T-helper 2 cell treated with Interferon-gamma antibody and Interleukin-4, amounts not matched to agents 5 μg/mL and 100 μg/mL, for 36 hours (primary cell): ENCODE measurements around the gene SMC4.

Experiments
- DNase-seq: peaks from one replicate; pipeline ENCODE4 v3.0.0; 2021; ENCODE audit warnings: low spot score
- H3K27ac Mint-ChIP-seq: one replicate; pipeline ENCODE4 v1.8.0; 2021; ENCODE audit warnings: mild to moderate bottlenecking, mixed read lengths
- H3K27me3 Mint-ChIP-seq: one replicate; pipeline ENCODE4 v1.8.0; 2021; ENCODE audit warnings: low read depth, mixed read lengths
- H3K36me3 Mint-ChIP-seq: one replicate; pipeline ENCODE4 v1.8.0; 2021; ENCODE audit warnings: low read depth, mixed read lengths
- H3K4me1 Mint-ChIP-seq: one replicate; pipeline ENCODE4 v1.8.0; 2021; ENCODE audit warnings: low read depth, mixed read lengths
- H3K4me3 Mint-ChIP-seq: one replicate; pipeline ENCODE4 v1.8.0; 2022; ENCODE audit warnings: mild to moderate bottlenecking, moderate library complexity, mixed read lengths
- H3K9me3 Mint-ChIP-seq: one replicate; pipeline ENCODE4 v1.8.0; 2021; ENCODE audit warnings: mixed read lengths

SMC4 gene

DNA sequence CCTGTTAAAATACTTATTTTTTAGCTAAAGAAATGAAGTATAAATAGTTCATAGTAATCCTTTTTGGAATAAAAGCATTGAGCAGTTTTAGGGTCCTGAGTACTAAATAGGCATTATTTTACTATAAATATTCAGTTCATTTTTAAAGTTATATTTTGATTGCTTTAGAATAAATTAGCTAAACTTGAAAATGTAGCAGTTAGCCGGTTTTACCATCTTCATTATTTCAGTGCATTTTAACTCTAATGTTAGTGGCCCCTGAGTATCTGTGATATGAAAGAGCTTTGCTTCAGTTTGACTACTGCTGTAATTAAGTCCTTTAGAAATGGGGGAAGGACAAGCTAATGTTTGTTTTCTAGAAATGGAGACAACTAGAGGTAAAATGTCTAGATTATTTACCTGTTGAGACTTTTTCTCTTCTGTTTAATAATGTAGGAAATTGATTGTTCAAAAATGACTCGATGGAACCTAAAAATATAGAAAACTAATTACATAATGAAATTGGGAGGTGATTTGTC is 3.6 kb downstream of the SMC4 start:
- Mint-ChIP-seq H3K27ac (peak overlapping the region; percentile 88), H3K27me3 (peaks cover 4% of the 10 kb centered on the region), H3K36me3 (peaks cover 53% of the 10 kb centered on the region), H3K9me3 (no peaks in the 10 kb centered on the region), H3K4me1 (peaks cover 34% of the 10 kb centered on the region), H3K4me3 (peak overlapping the region; percentile 99)
- DNase-seq: no peak

DNA sequence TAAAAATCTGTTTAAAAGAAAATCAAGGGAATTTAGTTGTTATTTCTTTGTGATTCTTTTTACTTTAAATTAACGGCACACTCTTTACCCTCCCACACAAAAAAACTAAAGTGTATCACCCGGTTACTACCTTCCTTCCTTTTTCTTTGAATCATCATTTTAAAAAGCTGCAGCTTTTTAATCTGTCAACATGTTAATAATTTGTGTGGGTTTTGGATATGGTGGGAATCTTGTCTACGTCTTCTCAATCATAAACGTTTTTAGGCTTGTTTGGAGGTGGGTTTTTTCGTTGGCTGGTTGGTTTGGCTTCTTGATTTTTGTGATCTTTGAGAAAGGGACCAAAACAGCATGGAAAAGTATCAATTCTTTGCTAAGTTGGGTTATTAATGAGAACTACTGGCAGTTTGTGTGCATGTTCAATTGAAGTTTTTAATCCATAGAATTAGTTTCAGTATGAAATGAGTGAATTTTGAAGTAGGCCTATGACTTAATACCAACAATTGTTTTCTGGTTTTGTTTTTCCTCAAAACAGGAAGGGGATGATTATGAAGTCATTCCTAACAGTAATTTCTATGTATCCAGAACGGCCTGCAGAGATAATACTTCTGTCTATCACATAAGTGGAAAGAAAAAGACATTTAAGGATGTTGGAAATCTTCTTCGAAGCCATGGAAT is 4.5 kb downstream of the SMC4 start:
- H3K4me3 Mint-ChIP-seq: peak overlapping the region; percentile 99
- DNase-seq: no peak
- H3K27ac Mint-ChIP-seq: peak overlapping the region; percentile 84
- H3K9me3 Mint-ChIP-seq: no peaks in the 10 kb centered on the region
- peaks cover 4% of the 10 kb centered on the region for H3K27me3 Mint-ChIP-seq
- peaks cover 36% of the 10 kb centered on the region for H3K4me1 Mint-ChIP-seq
- H3K36me3 Mint-ChIP-seq: peaks cover 60% of the 10 kb centered on the region

DNA sequence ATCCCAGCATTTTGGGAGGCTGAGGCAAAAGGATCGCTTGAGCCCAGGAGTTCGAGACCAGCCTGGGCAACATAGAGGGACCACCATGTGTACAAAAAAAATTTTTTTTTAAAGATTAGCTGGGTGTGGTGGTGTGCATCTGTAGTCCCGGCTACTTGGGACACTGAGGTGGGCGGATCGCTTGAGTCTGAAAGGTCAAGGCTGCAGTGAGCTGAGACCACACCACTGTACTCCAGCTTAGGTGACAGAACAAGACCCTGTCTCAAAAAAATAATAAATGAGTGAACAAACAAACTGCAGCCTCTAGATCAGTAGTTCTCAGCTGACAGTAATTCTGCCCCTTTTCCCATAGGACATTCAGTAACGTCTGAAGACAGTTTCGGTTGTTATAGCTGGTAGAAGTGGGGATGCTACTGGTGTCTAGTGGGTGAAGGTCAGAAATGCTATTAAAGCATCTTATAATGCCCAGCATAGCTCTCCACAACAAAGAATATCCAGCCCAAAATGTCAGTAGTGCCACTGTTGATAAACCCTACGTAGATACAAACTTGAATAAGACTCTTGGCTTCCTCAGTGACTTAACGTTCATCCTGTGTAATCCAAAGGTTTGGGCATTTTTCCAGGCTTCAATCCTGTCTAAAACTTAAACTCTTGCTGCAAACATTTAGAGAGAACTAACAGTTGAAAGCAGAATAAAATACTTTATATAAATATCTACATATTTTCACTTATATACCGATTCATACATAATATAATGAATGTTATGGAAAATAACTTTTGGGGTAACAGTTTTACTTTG is 10.6 kb downstream of the SMC4 start:
- Mint-ChIP-seq H3K27ac (peak overlapping the region; percentile 65), H3K27me3 (no peaks in the 10 kb centered on the region), H3K36me3 (peaks cover 56% of the 10 kb centered on the region), H3K4me3 (no peak overlapping the region), H3K4me1 (peaks cover 36% of the 10 kb centered on the region), H3K9me3 (no peaks in the 10 kb centered on the region)
- no peak for DNase-seq

DNA sequence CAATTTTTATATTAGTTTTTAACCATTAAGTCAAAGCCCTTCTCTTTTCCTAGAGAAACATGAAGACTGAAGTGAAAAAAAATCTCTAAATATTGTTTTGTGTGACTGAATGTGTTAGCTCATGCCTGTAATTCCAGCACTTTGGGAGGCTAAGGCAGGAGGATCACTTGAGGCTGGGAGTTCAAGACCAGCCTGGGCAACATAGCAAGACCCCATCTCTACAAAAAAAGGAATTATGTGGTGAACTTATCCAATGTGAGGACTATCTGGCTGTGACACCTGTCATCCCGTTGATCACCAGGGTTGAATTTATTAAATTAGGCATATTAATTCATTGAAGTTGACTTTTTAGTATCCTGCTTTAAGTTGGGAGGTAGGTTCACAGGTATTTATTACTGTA is 13.0 kb downstream of the SMC4 start:
- no peak for DNase-seq
- peaks cover 51% of the 10 kb centered on the region for H3K4me1 Mint-ChIP-seq
- no peak overlapping the region for H3K27ac Mint-ChIP-seq
- no peak overlapping the region for H3K4me3 Mint-ChIP-seq
- no peaks in the 10 kb centered on the region for H3K9me3 Mint-ChIP-seq
- no peaks in the 10 kb centered on the region for H3K27me3 Mint-ChIP-seq
- peaks cover 71% of the 10 kb centered on the region for H3K36me3 Mint-ChIP-seq

DNA sequence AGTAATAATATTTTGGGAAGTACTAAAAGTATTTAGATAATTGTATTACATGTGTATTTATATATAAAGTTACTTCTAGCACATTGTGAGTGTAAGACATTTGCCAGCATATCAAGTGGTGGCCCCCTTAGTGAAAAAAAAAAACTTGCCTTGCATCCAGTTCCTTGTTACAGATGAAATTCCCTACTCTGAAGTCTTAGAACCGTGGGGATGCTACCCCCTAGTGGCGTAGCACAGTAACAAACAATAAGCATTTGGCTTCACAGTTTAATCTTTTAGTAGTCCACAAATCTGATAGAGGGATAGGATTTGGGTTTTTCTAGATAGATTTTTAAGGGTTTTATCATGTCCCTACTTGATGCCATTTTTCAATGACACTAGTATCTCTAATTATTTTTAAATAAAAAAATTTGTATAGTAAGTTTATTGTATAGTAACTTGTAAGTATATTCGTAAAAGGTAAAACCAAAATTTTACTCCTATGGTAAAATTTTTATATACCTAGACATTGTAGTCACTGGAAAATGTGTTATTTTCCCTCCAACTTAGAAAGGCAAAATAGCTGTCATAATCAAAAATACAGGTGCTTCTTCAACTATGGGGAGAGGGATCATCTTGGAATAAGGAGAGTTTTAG is 14.3 kb downstream of the SMC4 start:
- H3K4me3 Mint-ChIP-seq: no peak overlapping the region

DNA sequence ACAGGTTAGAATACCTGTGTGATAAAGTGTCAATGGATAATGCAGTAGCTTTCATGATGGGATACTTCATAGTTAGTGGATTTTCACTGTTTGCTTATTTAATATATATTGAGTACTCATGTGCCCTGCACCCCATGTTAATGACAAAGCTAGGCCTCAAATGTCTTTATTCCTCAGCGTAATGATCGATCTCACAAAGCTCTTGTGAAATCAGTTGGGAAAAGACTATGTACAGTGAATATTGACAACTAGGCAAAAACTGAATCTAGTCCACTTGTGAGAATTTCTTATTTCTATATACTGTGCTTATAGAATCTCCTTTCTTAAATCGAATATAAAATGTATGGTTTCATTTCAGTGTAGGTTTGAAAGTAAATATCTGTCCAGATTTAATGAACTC is 17.9 kb downstream of the SMC4 start:
- Mint-ChIP-seq H3K4me3 (no peak overlapping the region), H3K27me3 (no peaks in the 10 kb centered on the region), H3K4me1 (peaks cover 46% of the 10 kb centered on the region), H3K9me3 (no peaks in the 10 kb centered on the region), H3K36me3 (peaks cover 77% of the 10 kb centered on the region), H3K27ac (no peak overlapping the region)
- no peak for DNase-seq

More for the DNA sequence above, 14.3 kb downstream of the SMC4 start:
- DNase-seq: peak; percentile 53
- peak overlapping the region; percentile 13 for H3K27ac Mint-ChIP-seq
- no peaks in the 10 kb centered on the region for H3K27me3 Mint-ChIP-seq
- H3K9me3 Mint-ChIP-seq: no peaks in the 10 kb centered on the region
- peaks cover 69% of the 10 kb centered on the region for H3K36me3 Mint-ChIP-seq
- H3K4me1 Mint-ChIP-seq: peaks cover 48% of the 10 kb centered on the region

DNA sequence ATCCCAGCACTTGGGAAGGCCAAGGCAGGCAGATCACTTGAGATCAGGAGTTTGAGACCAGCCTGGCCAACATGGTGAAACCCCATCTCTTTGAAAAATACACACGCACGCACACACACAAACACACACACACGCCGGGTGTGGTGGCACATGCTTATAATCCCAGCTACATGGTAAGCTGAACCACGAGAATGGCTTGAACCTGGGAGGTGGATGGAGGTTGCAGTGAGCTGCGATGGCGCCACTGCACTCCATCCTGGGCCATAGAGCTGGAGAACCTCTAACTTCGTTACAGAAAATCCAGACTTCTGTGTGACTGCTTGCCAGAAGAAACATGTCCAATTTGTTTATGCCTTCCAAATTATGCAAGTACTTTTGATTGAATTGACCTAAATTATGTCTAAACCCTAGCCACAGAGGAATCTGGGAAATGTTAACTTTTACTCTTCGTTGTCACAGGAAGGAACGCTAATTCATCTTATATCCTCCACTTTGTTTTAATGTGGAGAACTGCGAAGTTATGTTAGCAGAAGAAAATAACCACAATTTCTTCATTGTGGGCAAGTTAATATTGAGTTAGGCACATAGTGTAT is 28.5 kb downstream of the SMC4 start:
- no peak overlapping the region for H3K4me3 Mint-ChIP-seq
- peak overlapping the region; percentile 26 for H3K27ac Mint-ChIP-seq
- peaks cover 13% of the 10 kb centered on the region for H3K4me1 Mint-ChIP-seq
- no peak for DNase-seq
- H3K9me3 Mint-ChIP-seq: no peaks in the 10 kb centered on the region
- H3K27me3 Mint-ChIP-seq: no peaks in the 10 kb centered on the region
- H3K36me3 Mint-ChIP-seq: peaks cover 77% of the 10 kb centered on the region

DNA sequence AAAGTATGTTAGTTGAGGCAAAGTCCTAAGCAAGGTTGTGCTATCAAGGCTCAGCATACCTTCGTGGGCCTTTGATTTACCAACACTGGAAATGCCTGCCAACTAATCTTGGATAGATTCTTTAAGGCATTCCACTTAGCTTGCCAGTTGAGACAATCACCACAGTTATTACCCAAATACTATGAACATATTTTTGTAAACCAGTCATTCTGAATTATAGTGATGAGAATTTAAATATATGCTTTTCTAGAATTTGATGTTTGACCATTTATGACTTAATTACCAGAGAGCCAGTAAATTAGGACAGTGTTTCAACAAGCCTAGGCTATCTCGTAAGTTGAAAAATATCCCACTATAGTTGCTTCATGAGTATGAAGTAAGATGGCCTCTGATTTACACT is 34.6 kb downstream of the SMC4 start:
- no peak overlapping the region for H3K27ac Mint-ChIP-seq
- no peak for DNase-seq
- peaks cover 72% of the 10 kb centered on the region for H3K36me3 Mint-ChIP-seq
- H3K4me3 Mint-ChIP-seq: no peak overlapping the region
- H3K4me1 Mint-ChIP-seq: peaks cover 26% of the 10 kb centered on the region
- H3K27me3 Mint-ChIP-seq: no peaks in the 10 kb centered on the region
- no peaks in the 10 kb centered on the region for H3K9me3 Mint-ChIP-seq

DNA sequence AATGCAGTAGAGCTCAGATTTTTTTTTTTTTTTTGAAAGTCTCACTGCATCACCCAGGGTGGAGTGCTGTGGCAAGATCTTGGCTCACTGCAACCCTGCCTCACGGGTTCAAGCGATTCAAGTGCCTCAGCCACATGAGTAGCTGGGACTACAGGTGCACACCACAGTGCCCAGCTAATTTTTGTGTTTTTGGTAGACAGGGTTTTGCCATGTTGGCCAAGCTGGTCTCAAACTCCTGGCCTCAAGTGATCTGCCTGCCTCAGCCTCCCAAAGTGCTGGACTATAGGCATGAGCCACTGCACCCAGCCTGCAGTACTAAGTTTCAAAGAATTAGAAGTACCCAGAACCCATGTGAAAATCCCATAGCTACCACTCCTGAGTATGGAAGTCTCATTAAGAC is 35.6 kb downstream of the SMC4 start:
- H3K27ac Mint-ChIP-seq: peak overlapping the region; percentile 41
- peaks cover 79% of the 10 kb centered on the region for H3K36me3 Mint-ChIP-seq
- no peak for DNase-seq

DNA sequence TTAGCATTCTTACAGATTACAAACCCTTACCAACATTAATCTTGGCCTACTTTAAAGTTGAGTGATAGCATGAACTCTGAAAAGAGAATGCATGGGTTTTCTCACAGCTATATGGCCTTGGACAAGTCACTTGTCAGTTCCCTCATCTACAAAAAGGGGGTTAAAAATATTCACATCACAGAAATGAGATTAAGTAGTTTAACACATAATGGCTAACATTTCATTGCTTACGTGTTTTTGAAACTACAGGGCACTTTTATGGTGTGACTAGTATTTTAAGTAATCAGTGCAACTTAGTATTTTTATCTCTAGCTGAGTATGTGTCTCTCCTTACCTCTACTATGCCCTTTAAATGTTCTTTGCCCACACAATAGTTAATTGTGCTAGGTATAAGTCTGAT is 36.3 kb downstream of the SMC4 start:
- H3K27ac Mint-ChIP-seq: no peak overlapping the region
- no peak for DNase-seq
- H3K27me3 Mint-ChIP-seq: no peaks in the 10 kb centered on the region
- H3K4me1 Mint-ChIP-seq: peaks cover 31% of the 10 kb centered on the region
- H3K4me3 Mint-ChIP-seq: no peak overlapping the region
- H3K9me3 Mint-ChIP-seq: no peaks in the 10 kb centered on the region
- H3K36me3 Mint-ChIP-seq: peaks cover 82% of the 10 kb centered on the region

More for the DNA sequence above, 35.6 kb downstream of the SMC4 start:
- Mint-ChIP-seq H3K9me3 (no peaks in the 10 kb centered on the region), H3K27me3 (no peaks in the 10 kb centered on the region), H3K4me1 (peaks cover 31% of the 10 kb centered on the region), H3K4me3 (no peak overlapping the region)

DNA sequence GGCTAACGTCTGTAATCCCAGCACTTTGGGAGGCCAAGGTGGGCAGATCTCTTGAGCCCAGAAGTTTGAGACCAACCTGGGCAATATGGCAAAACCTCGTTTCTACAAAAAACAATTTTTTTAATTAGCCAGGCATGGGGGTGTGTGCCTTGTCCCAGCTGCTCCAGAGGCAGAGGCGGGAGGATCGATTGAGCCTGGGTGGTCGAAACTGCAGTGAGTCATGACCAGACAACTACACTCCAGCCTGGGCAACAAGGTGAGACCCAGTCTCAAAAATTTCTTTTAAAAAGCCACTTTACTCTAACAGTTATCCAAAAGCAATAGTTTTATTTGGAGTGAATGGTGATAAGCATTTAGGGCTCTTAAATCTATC is 37.6 kb downstream of the SMC4 start:
- Mint-ChIP-seq H3K4me1 (peaks cover 37% of the 10 kb centered on the region), H3K27me3 (no peaks in the 10 kb centered on the region), H3K9me3 (no peaks in the 10 kb centered on the region), H3K4me3 (peak overlapping the region; percentile 36), H3K36me3 (peaks cover 76% of the 10 kb centered on the region), H3K27ac (no peak overlapping the region)
- DNase-seq: no peak

DNA sequence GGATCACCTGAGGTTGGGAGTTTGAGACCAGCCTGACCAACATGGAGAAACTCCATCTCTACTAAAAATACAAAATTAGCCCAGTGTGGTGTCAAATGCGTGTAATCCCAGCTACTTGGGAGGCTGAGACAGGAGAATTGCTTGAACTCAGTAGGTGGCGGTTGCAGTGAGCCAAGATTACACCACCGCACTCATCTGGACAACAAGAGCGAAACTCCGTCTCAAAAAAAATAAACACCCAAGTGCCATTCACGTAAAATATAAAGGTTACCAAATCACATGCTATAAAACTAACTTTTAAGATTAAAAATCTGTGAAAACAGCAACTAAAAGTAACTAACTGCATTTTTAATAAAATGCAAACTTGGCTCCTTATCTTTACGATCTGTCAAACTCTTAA is 41.2 kb downstream of the SMC4 start:
- peaks cover 56% of the 10 kb centered on the region for H3K4me1 Mint-ChIP-seq
- no peak overlapping the region for H3K27ac Mint-ChIP-seq
- no peak overlapping the region for H3K4me3 Mint-ChIP-seq
- H3K27me3 Mint-ChIP-seq: no peaks in the 10 kb centered on the region
- H3K9me3 Mint-ChIP-seq: no peaks in the 10 kb centered on the region
- DNase-seq: no peak
- H3K36me3 Mint-ChIP-seq: peaks cover 81% of the 10 kb centered on the region

DNA sequence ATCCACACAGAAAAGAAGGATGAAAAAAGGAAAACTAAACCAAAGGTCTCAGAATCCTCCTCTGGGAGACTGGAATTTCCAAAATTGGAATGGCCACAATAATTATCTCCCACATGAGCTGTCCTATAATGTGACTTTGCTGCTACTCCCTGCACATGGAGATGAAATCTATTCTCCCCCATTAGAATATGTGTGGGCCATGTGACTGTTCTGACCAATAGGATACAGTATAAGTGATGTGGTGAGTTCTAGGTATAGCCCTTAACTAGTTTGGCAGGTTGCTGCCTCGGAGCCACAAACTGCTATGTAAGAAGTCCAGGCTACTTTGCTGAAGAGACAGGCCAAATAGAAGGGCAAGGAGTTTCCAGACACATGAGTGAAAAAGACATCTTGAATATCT is 45.0 kb downstream of the SMC4 start:
- H3K9me3 Mint-ChIP-seq: no peaks in the 10 kb centered on the region
- peak overlapping the region; percentile 15 for H3K4me3 Mint-ChIP-seq
- peaks cover 52% of the 10 kb centered on the region for H3K4me1 Mint-ChIP-seq
- peak overlapping the region; percentile 1 for H3K27ac Mint-ChIP-seq
- no peaks in the 10 kb centered on the region for H3K27me3 Mint-ChIP-seq
- no peak for DNase-seq
- peaks cover 76% of the 10 kb centered on the region for H3K36me3 Mint-ChIP-seq

DNA sequence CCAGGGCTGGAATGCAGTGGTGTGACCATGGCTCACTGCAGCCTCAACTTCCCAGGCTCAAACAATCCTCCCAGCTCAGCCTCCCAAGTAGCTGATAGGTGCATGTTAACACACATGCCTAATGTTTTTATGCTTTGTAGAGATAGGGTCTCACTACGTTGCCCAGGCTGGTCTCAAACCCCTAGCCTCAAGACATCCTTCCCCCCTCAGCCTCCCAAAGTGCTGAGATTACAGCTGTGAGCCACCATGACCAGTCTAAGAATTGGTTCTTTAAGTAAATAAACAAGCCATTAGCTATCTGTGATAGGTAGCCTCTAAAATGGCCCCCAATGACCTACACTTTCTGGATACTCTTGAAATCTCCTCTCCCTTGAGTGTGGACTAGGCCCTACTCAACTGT is 46.4 kb downstream of the SMC4 start:
- Mint-ChIP-seq H3K36me3 (peaks cover 70% of the 10 kb centered on the region), H3K4me3 (peak overlapping the region; percentile 63), H3K4me1 (peaks cover 55% of the 10 kb centered on the region), H3K27me3 (no peaks in the 10 kb centered on the region), H3K9me3 (peaks cover 6% of the 10 kb centered on the region), H3K27ac (peak overlapping the region; percentile 45)
- no peak for DNase-seq
